Erythroblast (primary cell): ENCODE results near the gene RBM4B.

Experiments
- GATA1 ChIP-seq: IDR thresholded peaks from 2 replicates; pipeline ENCODE4 v1.6.1; 2011; ENCODE audit warnings: low read depth, mild to moderate bottlenecking, control low read depth, low read length, moderate library complexity
- POLR2A ChIP-seq: IDR thresholded peaks from 2 replicates; pipeline ENCODE4 v1.6.1; 2011; ENCODE audit warnings: mild to moderate bottlenecking, low read length

GRCh38 chr11:66653123-66653522, 24.6 kb downstream of the RBM4B start:
- TF ChIP-seq POLR2A: no peak
- no peak for TF ChIP-seq GATA1
